Body of pancreas (tissue), 4 donors: ENCODE data around the gene PACS2. TPM values are rescaled to one million over a fixed set of nuclear protein-coding genes. Genes with fewer than 3 reads are reported as not detected.
"Not testable (repeated sequence)": the region's sequence is repeated elsewhere in the genome, so short reads cannot be mapped to it uniquely, and the experiment has no call there.

ENCODE experiments used
- ATAC-seq: fragments of 150-250 bp; one replicate; pipeline ENCODE4 v1.9.1; 2016
- DNase-seq, 4 donors: peaks; one replicate each; pipeline ENCODE4 v3.0.0-alpha.2; 2019
- H3K27ac ChIP-seq, 4 donors: fragments of 200-600 bp; sonication (generic); 1 replicate in 3 of 4; 2 replicates in 1 of 4; pipeline versions ENCODE4 v1.5.1 to v1.6.1; 2016 to 2019; ENCODE audit warnings: mild to moderate bottlenecking in 1 of 4, mixed read lengths in 1 of 4, moderate library complexity in 1 of 4
- H3K27me3 ChIP-seq, 2 donors: fragments of 200-600 bp; sonication (generic); one replicate each; pipeline ENCODE4 v1.6.0; 2016; ENCODE audit warnings: mild to moderate bottlenecking in 1 of 2
- H3K36me3 ChIP-seq, 2 donors: fragments of 200-600 bp; sonication (generic); replicated peaks in 1 of 2; 2 replicates each; pipeline ENCODE4 v1.5.1; 2016; ENCODE audit warnings: low read depth in 2 of 2; ENCODE audit not compliant: insufficient read depth in 1 of 2
- H3K4me1 ChIP-seq: fragments of 200-600 bp; sonication (generic); one replicate; pipeline ENCODE4 v1.6.0; 2016
- H3K4me3 ChIP-seq, 2 donors: fragments of 200-600 bp; sonication (generic); 1 replicate in 1 of 2; 2 replicates in 1 of 2; pipeline ENCODE4 v1.5.1; 2016 to 2019
- H3K9me3 ChIP-seq, 3 donors: fragments of 200-600 bp; sonication (generic); 1 replicate in 2 of 3; 2 replicates in 1 of 3; pipeline ENCODE4 v1.5.1; 2016
- CTCF ChIP-seq, 7 experiments: fragments of 450-650 bp in 4 of 7; fragments of 200-600 bp in 3 of 7; sonication (generic) in 3 of 7; IDR thresholded peaks; one replicate each; pipeline ENCODE4 v1.5.1; 2016 to 2019; ENCODE audit warnings: antibody characterized with exemption in 7 of 7
- POLR2A ChIP-seq, 3 donors: fragments of 450-650 bp; IDR thresholded peaks; one replicate each; pipeline ENCODE4 v1.6.1; 2016; ENCODE audit warnings: antibody characterized with exemption in 3 of 3, mild to moderate bottlenecking in 2 of 3
- WGBS, 2 donors: methylation state at CpG; one replicate each; pipeline ENCODE4 v1.1.5; 2017; 5-methylcytosine and 5-hydroxymethylcytosine counted together
- intact Hi-C: fragments of 100-400 bp; cut with DNase I; formaldehyde crosslinking; loops from one replicate; pipeline ENCODE4 v1.15.1; 2023
- total RNA-seq, 2 donors: library from RNA; depleted of rRNA; stranded (reverse); fragments of >200 nt; gene quantifications; one replicate each; pipeline ENCODE4 v1.1.0, GENCODE V29; 2016

The PACS2 gene
- total RNA-seq, 2 donors from 2014 or later: 56.6 to 102 TPM

DNA sequence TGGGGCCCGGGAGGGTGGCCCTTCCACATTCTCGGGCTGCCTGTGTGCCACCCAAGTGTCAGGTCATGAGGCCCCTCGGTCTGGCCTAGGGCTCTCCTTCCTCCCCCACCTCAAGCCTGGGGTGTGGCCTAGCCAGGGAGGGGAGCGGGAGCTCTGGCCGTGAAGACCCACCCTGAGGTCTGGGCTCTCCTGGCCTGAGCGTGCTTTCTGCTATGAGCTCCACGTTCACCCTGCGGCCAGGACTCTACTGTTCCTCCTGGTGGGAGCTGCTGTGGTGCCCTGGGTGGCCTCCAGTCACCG lies 12.0 kb downstream of the PACS2 start:
- ATAC-seq (no peak), DNase-seq (no peak)
- WGBS, 2 donors: 83 to 100% methylated on average over 2 to 9 of the region's 9 CpGs
- TF ChIP-seq POLR2A (IDR thresholded peaks at IDR 0.05) (no peak), CTCF (IDR thresholded peaks at IDR 0.05) (no peak)
- no peaks in the 10 kb centered on the region for H3K27me3 ChIP-seq
- H3K9me3 ChIP-seq: no peaks in the 10 kb centered on the region
- no peak overlapping the region for H3K4me3 ChIP-seq
- no peak overlapping the region for H3K27ac ChIP-seq
- H3K36me3 ChIP-seq: no peaks in the 10 kb centered on the region
- peaks cover 55% of the 10 kb centered on the region for H3K4me1 ChIP-seq
- intact Hi-C loops: no loop called here

- intact Hi-C loops: no loop called here
- DNase-seq (no peak), ATAC-seq (no peak)
- 59 to 72% methylated on average over 17 to 34 of the region's 34 CpGs for WGBS, 2 donors
- no peaks in the 10 kb centered on the region for H3K27me3 ChIP-seq
- H3K4me1 ChIP-seq: peaks cover 55% of the 10 kb centered on the region
- H3K4me3 ChIP-seq: no peak overlapping the region
- no peaks in the 10 kb centered on the region for H3K9me3 ChIP-seq
- TF ChIP-seq POLR2A (IDR thresholded peaks at IDR 0.05) (no peak), CTCF (IDR thresholded peaks at IDR 0.05) (no peak)
- no peak overlapping the region for H3K27ac ChIP-seq
- no peaks in the 10 kb centered on the region for H3K36me3 ChIP-seq
These were observed 12.5 kb downstream of the PACS2 start for GRCh38 chr14:105326891-105327694.

GRCh38 chr14:105327695-105328045 lies 13.1 kb downstream of the PACS2 start:
- intact Hi-C loops: not testable (repeated sequence)

GRCh38 chr14:105328070-105328677 lies 13.6 kb downstream of the PACS2 start:
- intact Hi-C loops: no loop called here
- WGBS, 2 donors: 59 to 72% methylated on average over 2 to 6 of the region's 12 CpGs
- Histone ChIP-seq H3K9me3 (no peaks in the 10 kb centered on the region), H3K27me3 (no peaks in the 10 kb centered on the region), H3K4me3 (no peak overlapping the region), H3K36me3 (no peaks in the 10 kb centered on the region), H3K27ac (no peak overlapping the region), H3K4me1 (peaks cover 58% of the 10 kb centered on the region)
- DNase-seq: no peak
- TF ChIP-seq POLR2A (IDR thresholded peaks at IDR 0.05): no peak
- TF ChIP-seq CTCF (IDR thresholded peaks at IDR 0.05): no peak
- no peak for ATAC-seq

More at GRCh38 chr14:105327695-105328045, 13.1 kb downstream of the PACS2 start:
- H3K4me3 ChIP-seq, H3K9me3 ChIP-seq, H3K36me3 ChIP-seq, DNase-seq, H3K27ac ChIP-seq, ATAC-seq, H3K27me3 ChIP-seq: not testable (repeated sequence)
- peaks cover 55% of the 10 kb centered on the region for H3K4me1 ChIP-seq
- WGBS, 2 donors: 72 to 76% methylated on average over 7 to 16 of the region's 17 CpGs

DNA sequence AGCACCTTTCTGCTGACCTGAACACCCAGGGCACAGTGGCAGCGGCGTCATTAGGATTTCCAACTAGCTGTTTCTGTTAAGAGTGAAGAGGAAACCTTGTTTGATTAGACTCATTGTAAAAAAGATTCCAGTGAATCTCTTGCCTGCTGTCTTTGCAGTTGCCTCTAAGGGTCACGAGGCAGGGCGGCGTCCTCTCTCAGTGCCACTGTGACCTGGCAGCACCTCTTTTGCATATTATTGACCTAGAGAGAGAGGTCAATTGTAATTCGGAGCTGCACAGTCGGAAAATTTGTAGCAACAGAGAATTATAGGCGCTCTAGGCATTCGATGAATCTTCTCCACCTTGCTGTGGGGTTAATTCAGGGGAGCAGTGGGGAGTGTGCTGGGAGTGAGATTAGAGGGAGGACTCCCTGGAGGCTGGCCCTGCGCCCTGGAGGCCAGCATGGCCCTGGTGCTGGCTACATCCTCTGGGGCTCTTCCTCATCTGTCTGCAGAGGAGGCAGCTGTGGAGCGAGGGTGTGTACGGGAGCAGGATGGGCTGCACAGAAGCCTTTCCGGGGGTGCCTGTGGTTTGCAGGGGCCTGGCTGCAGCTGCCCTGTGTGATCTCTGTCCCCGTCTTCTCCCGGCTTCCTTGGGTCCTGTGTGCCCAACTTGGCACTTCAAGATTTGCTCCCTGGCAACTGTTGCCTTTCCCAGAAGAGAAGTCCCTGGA lies 14.3 kb downstream of the PACS2 start:
- WGBS, 2 donors: 76 to 81% methylated on average over 12 to 15 of the region's 15 CpGs
- peaks cover 64% of the 10 kb centered on the region for H3K4me1 ChIP-seq
- no peaks in the 10 kb centered on the region for H3K36me3 ChIP-seq
- intact Hi-C loops: no loop called here
- no peak for DNase-seq
- H3K27me3 ChIP-seq: no peaks in the 10 kb centered on the region
- TF ChIP-seq POLR2A (IDR thresholded peaks at IDR 0.05): no peak
- TF ChIP-seq CTCF (IDR thresholded peaks at IDR 0.05): no peak
- no peaks in the 10 kb centered on the region for H3K9me3 ChIP-seq
- H3K27ac ChIP-seq: no peak overlapping the region
- no peak overlapping the region for H3K4me3 ChIP-seq
- ATAC-seq: no peak
